ENCODE results near the gene NISCH. TPM values are rescaled to one million over a fixed set of nuclear protein-coding genes. Genes with fewer than 3 reads are reported as not detected.

Gene NISCH
- total RNA-seq, 1 donor from 2014 or later, result 44.3 TPM

DNA sequence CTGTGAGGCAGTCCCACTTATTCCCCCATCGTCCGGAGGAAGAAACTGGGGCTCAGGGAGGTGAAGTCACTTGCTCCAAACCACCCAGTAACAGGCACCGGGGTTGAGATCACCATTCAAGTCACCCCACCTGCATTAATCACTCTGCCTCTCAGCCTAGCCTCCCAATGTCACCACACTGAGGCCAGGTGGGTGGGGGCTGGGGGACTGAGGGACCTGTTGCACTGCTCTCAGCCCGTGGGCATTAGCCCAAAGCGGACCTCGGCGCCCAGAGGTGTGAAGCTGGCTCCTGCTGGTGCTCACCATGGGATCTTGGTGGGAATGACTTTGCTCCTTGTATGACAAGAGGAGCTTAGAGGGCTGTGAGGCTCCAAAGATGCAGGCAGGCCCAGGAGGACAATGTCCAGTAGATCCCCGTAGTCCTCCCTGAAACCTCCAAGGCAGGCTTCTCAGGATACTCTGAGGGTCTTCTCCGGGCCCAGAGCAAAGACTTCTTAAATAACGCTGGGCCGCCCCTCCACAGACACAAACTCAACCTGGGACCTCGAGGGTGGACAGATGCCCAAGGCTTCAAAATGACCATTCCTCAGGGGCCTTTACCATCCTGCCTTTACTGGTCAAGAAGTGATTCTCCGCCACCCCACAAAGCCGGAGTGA, 76.6 kb downstream of the NISCH start:
- peak overlapping the region; percentile 94 for H3K27ac ChIP-seq (replicated peaks)
- DNase-seq, result no peak
- intact Hi-C loops (cut with micrococcal nuclease), result no loop called here
- H3K4me3 ChIP-seq, result peak overlapping the region; percentile 82
- H3K9me3 ChIP-seq (replicated peaks), result no peaks in the 10 kb centered on the region
- peaks cover 9% of the 10 kb centered on the region for H3K36me3 ChIP-seq
- TF ChIP-seq, protein P1, sequence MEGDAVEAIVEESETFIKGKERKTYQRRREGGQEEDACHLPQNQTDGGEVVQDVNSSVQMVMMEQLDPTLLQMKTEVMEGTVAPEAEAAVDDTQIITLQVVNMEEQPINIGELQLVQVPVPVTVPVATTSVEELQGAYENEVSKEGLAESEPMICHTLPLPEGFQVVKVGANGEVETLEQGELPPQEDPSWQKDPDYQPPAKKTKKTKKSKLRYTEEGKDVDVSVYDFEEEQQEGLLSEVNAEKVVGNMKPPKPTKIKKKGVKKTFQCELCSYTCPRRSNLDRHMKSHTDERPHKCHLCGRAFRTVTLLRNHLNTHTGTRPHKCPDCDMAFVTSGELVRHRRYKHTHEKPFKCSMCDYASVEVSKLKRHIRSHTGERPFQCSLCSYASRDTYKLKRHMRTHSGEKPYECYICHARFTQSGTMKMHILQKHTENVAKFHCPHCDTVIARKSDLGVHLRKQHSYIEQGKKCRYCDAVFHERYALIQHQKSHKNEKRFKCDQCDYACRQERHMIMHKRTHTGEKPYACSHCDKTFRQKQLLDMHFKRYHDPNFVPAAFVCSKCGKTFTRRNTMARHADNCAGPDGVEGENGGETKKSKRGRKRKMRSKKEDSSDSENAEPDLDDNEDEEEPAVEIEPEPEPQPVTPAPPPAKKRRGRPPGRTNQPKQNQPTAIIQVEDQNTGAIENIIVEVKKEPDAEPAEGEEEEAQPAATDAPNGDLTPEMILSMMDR (IDR thresholded peaks at IDR 0.05; ENCODE audit: borderline replicate concordance), result no peak
- no peaks in the 10 kb centered on the region for H3K27me3 ChIP-seq (ENCODE audit: low read depth)
- H3K4me1 ChIP-seq, result peaks cover 84% of the 10 kb centered on the region

DNA sequence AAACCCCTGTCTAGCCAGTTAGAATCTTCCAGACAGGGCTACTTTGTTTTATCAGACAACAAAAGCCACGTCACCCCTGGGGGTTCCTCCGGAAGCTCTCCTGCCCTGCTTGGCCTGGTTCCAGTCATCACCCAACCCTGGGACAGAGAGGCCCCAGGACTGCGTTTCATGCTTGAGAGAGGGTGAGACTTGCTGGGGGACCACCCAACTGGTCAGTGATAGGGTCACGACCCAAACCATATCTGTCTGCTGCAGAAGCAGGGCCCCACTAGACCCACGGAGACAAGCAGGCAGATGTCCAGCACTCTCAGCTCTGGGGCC, 77.1 kb downstream of the NISCH start:
- Histone ChIP-seq H3K9me3 (replicated peaks) (no peaks in the 10 kb centered on the region), H3K4me3 (peak overlapping the region; percentile 82), H3K27me3 (ENCODE audit: low read depth) (no peaks in the 10 kb centered on the region), H3K36me3 (peaks cover 6% of the 10 kb centered on the region), H3K27ac (replicated peaks) (peak overlapping the region; percentile 94), H3K4me1 (peaks cover 87% of the 10 kb centered on the region)
- no peak for DNase-seq
- TF ChIP-seq, protein P1 (IDR thresholded peaks at IDR 0.05; ENCODE audit: borderline replicate concordance), result no peak
- intact Hi-C loops (cut with micrococcal nuclease), result no loop called here

DNA sequence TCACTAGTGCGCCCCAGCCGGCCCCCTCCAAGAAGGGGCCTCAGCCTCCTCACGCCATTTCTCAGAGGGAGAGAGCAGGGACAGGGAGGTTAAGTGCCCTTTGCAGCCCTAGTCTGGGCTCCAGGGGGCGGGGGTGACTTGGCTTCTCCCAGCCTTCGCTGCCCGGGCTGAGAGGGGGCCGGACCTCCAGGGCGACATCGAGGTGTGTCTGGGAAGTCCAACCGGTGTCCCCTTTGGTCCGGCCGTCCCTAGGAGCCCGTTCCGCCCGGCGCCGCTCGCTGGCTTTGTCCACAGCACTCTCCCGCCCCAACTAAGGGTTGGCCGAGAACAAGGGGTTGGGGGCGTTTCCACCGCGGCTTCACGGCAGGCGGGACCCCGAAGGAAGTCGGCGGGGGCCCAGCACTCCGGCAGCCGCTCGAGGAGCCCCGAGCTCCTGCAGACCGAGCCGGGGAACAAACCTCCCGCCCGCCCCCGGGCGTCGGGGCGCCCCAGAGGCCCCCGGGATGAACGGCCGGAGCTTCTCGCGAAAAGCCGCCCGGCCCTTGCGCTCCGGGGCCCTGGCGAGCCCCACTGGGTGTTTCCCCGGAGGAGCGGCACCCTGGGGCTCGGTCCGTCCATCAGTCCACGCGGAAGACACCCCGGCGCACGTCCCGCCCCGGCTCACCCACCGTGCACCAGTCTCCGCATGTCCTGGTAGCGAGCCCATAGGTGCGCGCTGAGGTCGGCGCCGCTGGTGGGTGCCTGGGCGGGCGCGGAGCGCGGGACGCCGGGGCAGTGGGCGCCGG, 77.6 kb downstream of the NISCH start:
- Histone ChIP-seq H3K36me3 (peaks cover under 1% of the 10 kb centered on the region), H3K4me1 (peaks cover 93% of the 10 kb centered on the region), H3K27ac (replicated peaks) (peak overlapping the region; percentile 94), H3K27me3 (ENCODE audit: low read depth) (no peaks in the 10 kb centered on the region), H3K9me3 (replicated peaks) (no peaks in the 10 kb centered on the region), H3K4me3 (peak overlapping the region; percentile 82)
- intact Hi-C loops (cut with micrococcal nuclease), result no loop called here
- DNase-seq, result no peak
- TF ChIP-seq, protein P1 (IDR thresholded peaks at IDR 0.05; ENCODE audit: borderline replicate concordance), result no peak

DNA sequence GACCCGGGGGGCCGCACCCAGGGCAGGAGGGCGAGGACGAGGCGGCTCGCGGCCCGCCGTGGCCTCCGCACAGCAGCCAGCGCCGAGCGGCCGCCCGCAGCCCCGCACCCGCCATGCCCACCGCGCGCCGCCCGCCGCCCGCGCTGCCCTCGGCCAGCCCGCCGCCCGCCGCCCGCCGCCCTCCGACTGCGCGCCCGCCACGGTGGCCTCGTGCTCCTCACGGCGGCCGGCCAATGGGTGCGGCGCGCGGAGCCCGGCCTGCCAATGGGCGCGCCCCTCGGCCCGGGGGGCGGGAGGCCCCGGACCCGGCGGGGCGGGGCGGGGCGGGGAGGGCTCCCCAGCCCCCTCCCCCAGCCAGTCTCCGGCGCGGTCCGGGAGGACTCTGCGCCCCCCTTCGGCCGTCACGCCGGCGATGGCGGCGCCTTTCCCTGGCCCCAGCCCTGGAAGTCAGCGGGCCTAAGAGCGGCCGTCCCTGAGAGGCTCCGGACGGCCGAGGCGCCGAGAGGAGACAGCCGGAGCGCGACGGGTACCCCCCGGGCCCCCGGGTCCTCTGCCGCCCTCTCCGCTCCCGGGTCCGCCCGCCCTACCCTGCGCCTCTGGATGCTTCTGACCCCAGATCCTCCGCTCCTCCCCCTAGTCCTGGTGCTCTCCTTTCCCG, 78.3 kb downstream of the NISCH start, which contains the start of gene NT5DC2:
TSS of gene NT5DC2 (minus strand) at position 235 of the 658 bp plus-strand sequence. CDS start at position 115, 120 bp downstream.
- peak within 1 kb of the TSS; percentile 82 for H3K4me3 ChIP-seq
- H3K36me3 ChIP-seq, result no peaks in the 10 kb centered on the region
- peak; percentile 77 for DNase-seq
- TF ChIP-seq, protein P1 (IDR thresholded peaks at IDR 0.05; ENCODE audit: borderline replicate concordance), result peak; percentile 21
- peaks cover 93% of the 10 kb centered on the region for H3K4me1 ChIP-seq
- intact Hi-C loops (cut with micrococcal nuclease), result no loop called here
- H3K27me3 ChIP-seq (ENCODE audit: low read depth), result no peaks in the 10 kb centered on the region
- no peaks in the 10 kb centered on the region for H3K9me3 ChIP-seq (replicated peaks)
- peak within 1 kb of the TSS; percentile 97 for H3K27ac ChIP-seq (replicated peaks)

DNA sequence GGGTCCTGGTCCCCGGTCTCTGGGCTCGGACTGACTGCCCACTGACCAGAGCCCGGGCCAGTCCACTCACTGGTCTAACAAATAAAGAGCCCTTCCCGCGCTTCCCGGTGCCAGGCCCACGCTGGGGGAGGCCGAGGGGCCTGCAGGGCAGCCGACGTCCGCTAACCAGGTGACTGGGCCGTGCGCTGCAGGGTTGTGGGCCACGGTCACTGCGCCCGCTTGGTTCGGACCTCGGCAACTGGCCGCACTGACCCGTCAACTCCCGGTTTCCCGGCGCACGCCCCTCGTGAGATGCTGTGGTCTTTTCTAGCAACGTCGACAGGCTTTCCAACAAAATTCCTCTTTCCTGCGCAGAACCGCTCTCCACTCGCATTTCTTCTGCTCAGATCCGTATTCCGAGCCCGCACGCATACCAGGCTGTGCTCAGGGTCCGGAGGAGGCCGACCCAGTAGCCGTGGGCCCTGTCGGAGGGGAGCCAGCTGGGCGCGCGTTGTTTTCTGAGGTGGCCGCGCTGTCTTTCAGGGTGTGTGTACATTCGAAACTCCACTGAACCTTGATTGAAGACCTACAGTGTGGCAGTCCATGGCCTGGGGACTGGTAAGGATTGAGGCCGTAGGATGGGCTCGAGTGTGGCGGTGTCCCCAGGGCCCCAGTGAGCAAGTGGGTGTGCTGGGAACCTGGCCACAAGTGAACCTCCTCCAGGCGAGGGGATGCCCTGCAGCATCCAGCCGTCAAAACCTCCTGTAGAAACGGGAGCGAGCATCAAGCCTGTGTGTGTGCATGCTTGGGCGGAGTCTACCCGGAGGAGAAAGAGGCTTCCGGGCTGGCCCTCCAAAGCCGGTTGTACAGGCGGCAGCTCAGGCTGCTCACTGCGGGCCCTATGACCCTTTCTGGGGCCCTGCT, 79.1 kb downstream of the NISCH start:
- Histone ChIP-seq H3K9me3 (replicated peaks) (no peaks in the 10 kb centered on the region), H3K27ac (replicated peaks) (peak overlapping the region; percentile 97), H3K27me3 (ENCODE audit: low read depth) (no peaks in the 10 kb centered on the region), H3K36me3 (no peaks in the 10 kb centered on the region), H3K4me3 (peak overlapping the region; percentile 77), H3K4me1 (peaks cover 93% of the 10 kb centered on the region)
- intact Hi-C loops (cut with micrococcal nuclease), result no loop called here
- TF ChIP-seq, protein P1 (IDR thresholded peaks at IDR 0.05; ENCODE audit: borderline replicate concordance), result no peak
- DNase-seq, result no peak
